ENCODE measurements around the gene TTC19. TPM values are rescaled to one million over a fixed set of nuclear protein-coding genes. Genes with fewer than 3 reads are reported as not detected.

Gene TTC19
- total and polyA plus RNA-seq, 2 experiments from 2014 or later = 30.3 to 93.5 TPM

GRCh38 chr17:15957206-15957605, 42.4 kb upstream of the TTC19 start (continued):
- TF ChIP-seq ZNF462 (CRISPR knock-in tag; IDR thresholded peaks at IDR 0.05) (no peak), POLR2AphosphoS5 (IDR thresholded peaks at IDR 0.05; ENCODE audit: low read depth) (no peak), JUNB (IDR thresholded peaks at IDR 0.05; ENCODE audit: unreplicated experiment) (no peak)

DNA sequence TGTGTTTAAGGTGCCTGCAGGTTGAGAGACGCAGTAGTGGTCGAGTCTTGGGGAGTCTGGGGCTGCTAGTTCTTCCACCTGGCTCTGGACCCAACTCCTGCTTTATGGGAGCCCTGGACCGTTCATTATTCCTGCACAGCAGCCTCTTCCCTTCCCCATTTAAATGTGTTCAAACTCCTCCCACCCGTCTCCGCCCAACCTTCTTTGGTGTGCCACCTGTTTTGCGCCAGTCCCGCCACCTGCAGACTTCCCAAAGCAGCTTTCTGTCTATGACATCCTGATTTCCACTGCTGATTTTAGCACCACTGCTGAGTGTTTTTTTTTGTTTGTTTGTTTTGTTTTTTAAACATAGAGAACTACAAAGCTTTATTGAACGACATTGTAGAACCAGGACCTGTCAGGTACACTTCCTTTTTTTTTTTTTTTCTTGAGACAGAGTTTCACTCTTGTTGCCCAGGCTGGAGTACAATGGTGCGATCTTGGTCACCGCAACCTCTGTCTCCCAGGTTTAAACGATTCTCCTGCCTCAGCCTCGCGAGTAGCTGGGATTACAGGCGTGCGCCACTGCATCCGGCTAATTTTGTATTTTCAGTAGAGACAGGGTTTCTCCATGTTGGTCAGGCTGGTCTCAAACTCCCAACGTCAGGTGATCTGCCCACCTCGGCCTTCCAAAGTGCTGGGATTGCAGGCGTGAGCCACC, 41.9 kb upstream of the TTC19 start:
- Histone ChIP-seq H3K27ac (ENCODE audit: low read depth) (no peak overlapping the region), H3F3A (replicated peaks; ENCODE audit: low read depth) (no peaks in the 10 kb centered on the region), H3K4me2 (no peak overlapping the region), H3K36me3 (ENCODE audit: insufficient read depth) (no peaks in the 10 kb centered on the region), H3K27me3 (ENCODE audit: insufficient read depth) (no peaks in the 10 kb centered on the region), H3K4me1 (ENCODE audit: insufficient read depth) (peaks cover 7% of the 10 kb centered on the region; the same call in 1 of the 2 replicates), H3K9me2 (ENCODE audit: insufficient read depth) (no peaks in the 10 kb centered on the region), H4K20me1 (replicated peaks; ENCODE audit: insufficient read depth) (no peaks in the 10 kb centered on the region), H3K79me2 (replicated peaks; ENCODE audit: insufficient read depth) (no peaks in the 10 kb centered on the region), H3K4me3 (no peak overlapping the region), H2AFZ (no peak overlapping the region)
- Mint-ChIP-seq H3K9me3 (no peaks in the 10 kb centered on the region), H3K36me3 (ENCODE audit: low read depth) (no peaks in the 10 kb centered on the region; the same call in 2 of the 3 replicates), H3K27me3 (ENCODE audit: insufficient read depth, low read depth, poor library complexity) (peaks cover 11% of the 10 kb centered on the region), H3K4me3 (no peak overlapping the region; the same call in 2 of the 3 replicates), H3K27ac (no peak overlapping the region; the same call in 1 of the 2 replicates), H3K4me1 (peaks cover 29% of the 10 kb centered on the region)
- DNase-seq (ENCODE audit: low spot score) (no peak), ATAC-seq (no peak)
- TF ChIP-seq, protein P1, sequence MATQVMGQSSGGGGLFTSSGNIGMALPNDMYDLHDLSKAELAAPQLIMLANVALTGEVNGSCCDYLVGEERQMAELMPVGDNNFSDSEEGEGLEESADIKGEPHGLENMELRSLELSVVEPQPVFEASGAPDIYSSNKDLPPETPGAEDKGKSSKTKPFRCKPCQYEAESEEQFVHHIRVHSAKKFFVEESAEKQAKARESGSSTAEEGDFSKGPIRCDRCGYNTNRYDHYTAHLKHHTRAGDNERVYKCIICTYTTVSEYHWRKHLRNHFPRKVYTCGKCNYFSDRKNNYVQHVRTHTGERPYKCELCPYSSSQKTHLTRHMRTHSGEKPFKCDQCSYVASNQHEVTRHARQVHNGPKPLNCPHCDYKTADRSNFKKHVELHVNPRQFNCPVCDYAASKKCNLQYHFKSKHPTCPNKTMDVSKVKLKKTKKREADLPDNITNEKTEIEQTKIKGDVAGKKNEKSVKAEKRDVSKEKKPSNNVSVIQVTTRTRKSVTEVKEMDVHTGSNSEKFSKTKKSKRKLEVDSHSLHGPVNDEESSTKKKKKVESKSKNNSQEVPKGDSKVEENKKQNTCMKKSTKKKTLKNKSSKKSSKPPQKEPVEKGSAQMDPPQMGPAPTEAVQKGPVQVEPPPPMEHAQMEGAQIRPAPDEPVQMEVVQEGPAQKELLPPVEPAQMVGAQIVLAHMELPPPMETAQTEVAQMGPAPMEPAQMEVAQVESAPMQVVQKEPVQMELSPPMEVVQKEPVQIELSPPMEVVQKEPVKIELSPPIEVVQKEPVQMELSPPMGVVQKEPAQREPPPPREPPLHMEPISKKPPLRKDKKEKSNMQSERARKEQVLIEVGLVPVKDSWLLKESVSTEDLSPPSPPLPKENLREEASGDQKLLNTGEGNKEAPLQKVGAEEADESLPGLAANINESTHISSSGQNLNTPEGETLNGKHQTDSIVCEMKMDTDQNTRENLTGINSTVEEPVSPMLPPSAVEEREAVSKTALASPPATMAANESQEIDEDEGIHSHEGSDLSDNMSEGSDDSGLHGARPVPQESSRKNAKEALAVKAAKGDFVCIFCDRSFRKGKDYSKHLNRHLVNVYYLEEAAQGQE (IDR thresholded peaks at IDR 0.05; ENCODE audit: unreplicated experiment) = no peak
- no peak for TF ChIP-seq EZH2phosphoT487 (IDR thresholded peaks at IDR 0.05; ENCODE audit: unreplicated experiment)
- TF ChIP-seq CREB1 (CRISPR knock-in tag; IDR thresholded peaks at IDR 0.05; ENCODE audit: low read depth) = no peak
